H9 (cell line): ENCODE data around the gene KCNG2. TPM values are rescaled to one million over a fixed set of nuclear protein-coding genes. Genes with fewer than 3 reads are reported as not detected.

Experiments
- DNase-seq: peaks from one replicate; pipeline ENCODE4 v3.0.0-alpha.2; 2017
- H2AFZ ChIP-seq: one replicate; pipeline ENCODE4 v1.6.1; 2013; ENCODE audit warnings: mild to moderate bottlenecking, low read length, control low read depth, moderate library complexity
- H2AK5ac ChIP-seq: 2 replicates; pipeline ENCODE4 v1.6.1; 2013; ENCODE audit warnings: low read length, control low read depth, mixed read lengths; ENCODE audit not compliant: insufficient read length
- H2BK120ac ChIP-seq: one replicate; pipeline ENCODE4 v1.6.1; 2013; ENCODE audit warnings: low read depth, mild to moderate bottlenecking, low read length, control low read depth, inconsistent platforms; ENCODE audit not compliant: poor library complexity, severe bottlenecking
- H2BK12ac ChIP-seq: 2 replicates; pipeline ENCODE4 v1.6.1; 2013; ENCODE audit warnings: low read length, control low read depth, mixed read lengths, low read depth; ENCODE audit not compliant: insufficient read length
- H2BK15ac ChIP-seq: 2 replicates; pipeline ENCODE4 v1.6.1; 2013; ENCODE audit warnings: low read depth, low read length, control low read depth
- H2BK20ac ChIP-seq: one replicate; pipeline ENCODE4 v1.6.1; 2013; ENCODE audit warnings: low read depth, mild to moderate bottlenecking, low read length, control low read depth, inconsistent platforms; ENCODE audit not compliant: poor library complexity, severe bottlenecking
- H2BK5ac ChIP-seq: 2 replicates; pipeline ENCODE4 v1.6.1; 2013; ENCODE audit warnings: low read length, control low read depth, mixed read lengths; ENCODE audit not compliant: insufficient read length
- H3K14ac ChIP-seq: 2 replicates; pipeline ENCODE4 v1.6.1; 2013; ENCODE audit warnings: low read length, control low read depth; ENCODE audit not compliant: insufficient read depth
- H3K18ac ChIP-seq: 2 replicates; pipeline ENCODE4 v1.6.1; 2013; ENCODE audit warnings: low read depth, mild to moderate bottlenecking, mixed read lengths, low read length, control low read depth; ENCODE audit not compliant: insufficient read length
- H3K23ac ChIP-seq: 2 replicates; pipeline ENCODE4 v1.6.1; 2013; ENCODE audit warnings: low read length, control low read depth, mixed read lengths, low read depth; ENCODE audit not compliant: insufficient read length
- H3K23me2 ChIP-seq: 2 replicates; pipeline ENCODE4 v1.6.1; 2013; ENCODE audit warnings: low read depth, mild to moderate bottlenecking, mixed read lengths, low read length, control low read depth; ENCODE audit not compliant: insufficient read length, poor library complexity, severe bottlenecking
- H3K27ac ChIP-seq: 2 replicates; pipeline ENCODE4 v1.5.1; 2013; ENCODE audit warnings: low read length, control low read depth, mixed read lengths, low read depth; ENCODE audit not compliant: insufficient read length
- H3K27me3 ChIP-seq: 2 replicates; pipeline ENCODE4 v1.6.1; 2013; ENCODE audit warnings: low read length, control low read depth, inconsistent platforms; ENCODE audit not compliant: insufficient read depth
- H3K4ac ChIP-seq: 2 replicates; pipeline ENCODE4 v1.6.1; 2013; ENCODE audit warnings: low read depth, mild to moderate bottlenecking, control low read depth, inconsistent platforms, low read length, moderate library complexity
- H3K4me1 ChIP-seq: 2 replicates; pipeline ENCODE4 v1.6.1; 2013; ENCODE audit warnings: low read length, control low read depth, inconsistent platforms; ENCODE audit not compliant: insufficient read depth
- H3K4me2 ChIP-seq: 2 replicates; pipeline ENCODE4 v1.6.1; 2013; ENCODE audit warnings: low read length, control low read depth, mixed read lengths; ENCODE audit not compliant: insufficient read length, insufficient read depth
- H3K56ac ChIP-seq: 2 replicates; pipeline ENCODE4 v1.6.1; 2013; ENCODE audit warnings: low read depth, mild to moderate bottlenecking, mixed read lengths, low read length, control low read depth; ENCODE audit not compliant: insufficient read length
- H3K79me1 ChIP-seq: 2 replicates; pipeline ENCODE4 v1.6.1; 2013; ENCODE audit warnings: low read depth, mild to moderate bottlenecking, moderate library complexity, low read length, control low read depth, inconsistent platforms; ENCODE audit not compliant: insufficient read depth, poor library complexity, severe bottlenecking
- H3K79me2 ChIP-seq: 2 replicates; pipeline ENCODE4 v1.6.1; 2013; ENCODE audit warnings: low read length, control low read depth, inconsistent platforms; ENCODE audit not compliant: insufficient read depth
- H3K9ac ChIP-seq: 2 replicates; pipeline ENCODE4 v1.6.1; 2013; ENCODE audit warnings: low read length, control low read depth, mixed read lengths; ENCODE audit not compliant: insufficient read length; ENCODE audit errors: extremely low read depth
- H3K9me3 ChIP-seq: one replicate; pipeline ENCODE4 v1.6.1; 2013; ENCODE audit warnings: low read depth, low read length, inconsistent platforms; ENCODE audit not compliant: control insufficient read depth
- H3T11ph ChIP-seq: one replicate; pipeline ENCODE4 v1.6.1; 2013; ENCODE audit warnings: mild to moderate bottlenecking, low read length, control low read depth, inconsistent platforms
- H4K20me1 ChIP-seq: one replicate; pipeline ENCODE4 v1.6.1; 2013; ENCODE audit not compliant: control insufficient read depth, insufficient read length, insufficient read depth
- H4K5ac ChIP-seq: 2 replicates; pipeline ENCODE4 v1.6.1; 2013; ENCODE audit warnings: low read depth, mild to moderate bottlenecking, mixed read lengths, low read length, control low read depth; ENCODE audit not compliant: insufficient read length
- H4K8ac ChIP-seq: replicated peaks from 2 replicates; pipeline ENCODE4 v1.6.1; 2013; ENCODE audit warnings: low read length, control low read depth, mixed read lengths, low read depth; ENCODE audit not compliant: insufficient read length
- H4K91ac ChIP-seq: 2 replicates; pipeline ENCODE4 v1.6.1; 2013; ENCODE audit warnings: low read depth, mild to moderate bottlenecking, moderate library complexity, mixed read lengths, low read length, control low read depth; ENCODE audit not compliant: insufficient read length
- H3K27ac Mint-ChIP-seq, 3 experiments: 2 replicates in 2 of 3; 3 replicates in 1 of 3; pipeline ENCODE4 v1.8.0; 2020 to 2021; ENCODE audit warnings: mixed read lengths in 3 of 3, mild to moderate bottlenecking in 1 of 3, moderate library complexity in 1 of 3
- H3K27me3 Mint-ChIP-seq: 2 replicates; pipeline ENCODE4 v1.8.0; 2021; ENCODE audit warnings: low read depth, mild to moderate bottlenecking, moderate library complexity, mixed read lengths
- H3K36me3 Mint-ChIP-seq, 3 experiments: 2 replicates in 2 of 3; 3 replicates in 1 of 3; pipeline ENCODE4 v1.8.0; 2020 to 2021; ENCODE audit warnings: low read depth in 3 of 3, mixed read lengths in 3 of 3; ENCODE audit not compliant: insufficient read depth in 1 of 3
- H3K4me1 Mint-ChIP-seq, 2 experiments: 2 replicates each; pipeline ENCODE4 v1.8.0; 2020; ENCODE audit warnings: mixed read lengths in 2 of 2
- H3K4me3 Mint-ChIP-seq, 2 experiments: 2 replicates in 1 of 2; 3 replicates in 1 of 2; pipeline ENCODE4 v1.8.0; 2020 to 2021; ENCODE audit warnings: mild to moderate bottlenecking in 2 of 2, mixed read lengths in 2 of 2, moderate library complexity in 1 of 2
- H3K9me3 Mint-ChIP-seq, 2 experiments: 2 replicates in 1 of 2; 3 replicates in 1 of 2; pipeline ENCODE4 v1.8.0; 2020; ENCODE audit warnings: mild to moderate bottlenecking in 2 of 2, mixed read lengths in 2 of 2, moderate library complexity in 1 of 2
- CTCF ChIP-seq: fragments of 200-600 bp; sonication (generic); conservative IDR thresholded peaks from 3 replicates; pipeline ENCODE4 v1.8.0; 2021; ENCODE audit warnings: antibody characterized with exemption, mild to moderate bottlenecking
- WGBS: extraction: QIAGEN DNeasy Blood & Tissue Kit; methylation state at CpG from one replicate; pipeline ENCODE4 v1.1.7; 2013; ENCODE audit warnings: missing lambda C conversion rate, low lambda C conversion rate, mixed read lengths; ENCODE audit not compliant: insufficient read length; ENCODE audit errors: extremely low coverage; 5-methylcytosine and 5-hydroxymethylcytosine counted together
- total RNA-seq: library from RNA; stranded (reverse); gene quantifications from 2 replicates; pipeline ENCODE4 v1.2.1, GENCODE V29; 2021

The KCNG2 gene
- total RNA-seq, 1 experiment from 2014 or later, result 0.15 TPM

DNA sequence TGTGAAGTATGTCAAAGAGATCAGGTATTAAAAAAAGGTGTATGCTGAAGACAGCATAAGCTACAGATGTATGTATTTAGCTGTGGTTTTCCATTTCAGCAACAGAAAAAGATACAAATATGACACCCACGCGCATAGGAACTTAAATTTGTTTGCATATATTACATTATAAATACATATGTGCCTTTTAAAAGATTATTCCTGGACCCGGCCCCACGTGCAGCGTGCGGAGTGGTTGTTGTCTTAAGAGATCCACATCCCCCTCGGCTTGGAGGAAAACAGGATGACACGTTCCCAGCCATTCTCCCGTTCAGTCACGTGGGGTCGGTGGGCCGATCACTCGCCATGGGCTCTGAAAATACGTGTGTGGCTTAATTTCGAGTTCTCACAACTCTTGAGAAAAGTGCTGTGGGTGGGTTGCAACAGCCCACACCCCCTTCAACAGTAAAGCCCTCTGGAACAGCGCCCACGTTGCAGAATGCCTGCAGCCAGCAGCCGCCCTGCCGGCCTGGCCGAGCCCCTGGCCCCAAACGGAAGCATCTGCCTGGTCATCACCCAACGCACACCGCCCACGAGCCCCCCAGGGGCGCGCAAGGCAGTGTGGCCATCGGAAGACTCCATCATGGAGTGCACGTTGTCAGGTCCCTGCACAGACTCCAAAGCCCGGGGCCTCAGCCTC is 18.6 kb upstream of the KCNG2 start:
- no peak for DNase-seq
- Histone ChIP-seq H3K4me2 (no peak overlapping the region), H4K91ac (no peak overlapping the region), H3K4ac (no peak overlapping the region), H3K23me2 (no peaks in the 10 kb centered on the region), H4K20me1 (no peaks in the 10 kb centered on the region), H3K27me3 (no peaks in the 10 kb centered on the region; the same call in 1 of the 2 replicates), H3K79me1 (no peaks in the 10 kb centered on the region), H3K56ac (no peak overlapping the region), H2BK12ac (no peak overlapping the region), H3K18ac (no peak overlapping the region), H3T11ph (no peak overlapping the region), H3K79me2 (no peaks in the 10 kb centered on the region), H4K8ac (no peak overlapping the region), H4K5ac (no peak overlapping the region), H2BK15ac (no peak overlapping the region), H2BK120ac (no peak overlapping the region), H3K27ac (no peak overlapping the region), H3K9me3 (no peaks in the 10 kb centered on the region), H2BK20ac (no peak overlapping the region), H2AFZ (no peak overlapping the region), H3K23ac (no peak overlapping the region), H3K4me1 (no peaks in the 10 kb centered on the region), H2BK5ac (no peak overlapping the region), H3K14ac (no peak overlapping the region), H2AK5ac (no peak overlapping the region), H3K9ac (no peak overlapping the region)
- peak overlapping the region in 1 of 3 experiments; percentile 22; a peak in 1 of 7 replicates for H3K27ac Mint-ChIP-seq
- H3K4me1 Mint-ChIP-seq, result no peaks in the 10 kb centered on the region
- no peaks in the 10 kb centered on the region for H3K36me3 Mint-ChIP-seq
- 0 out of 5 replicates have a peak, but pooled peaks cover 0 to 6% of the 10 kb centered on the region in 2 experiments for H3K9me3 Mint-ChIP-seq
- TF ChIP-seq CTCF, result no peak
- H3K27me3 Mint-ChIP-seq, result peaks cover 31% of the 10 kb centered on the region
- no CpG with 5 or more reads among the region's 29 CpGs for WGBS
- no peak overlapping the region for H3K4me3 Mint-ChIP-seq
